Hepatocyte (in vitro differentiated cells): ENCODE measurements around the gene BUB1B. TPM values are rescaled to one million over a fixed set of nuclear protein-coding genes. Genes with fewer than 3 reads are reported as not detected.

ENCODE experiments used
- DNase-seq: peaks from one replicate; pipeline ENCODE4 v3.0.0-alpha.2; 2016; ENCODE audit warnings: low spot score
- H2AFZ ChIP-seq: fragments of 200-600 bp; sonication (generic); 2 replicates; pipeline ENCODE4 v1.6.0; 2016; ENCODE audit warnings: antibody characterized with exemption, mild to moderate bottlenecking
- H3K27ac ChIP-seq: fragments of 200-600 bp; sonication (generic); 2 replicates; pipeline ENCODE4 v1.5.1; 2016; ENCODE audit warnings: mild to moderate bottlenecking
- H3K27me3 ChIP-seq: fragments of 200-600 bp; sonication (generic); 2 replicates; pipeline ENCODE4 v1.6.1; 2016
- H3K36me3 ChIP-seq: fragments of 200-600 bp; sonication (generic); replicated peaks from 2 replicates; pipeline ENCODE4 v1.5.1; 2016; ENCODE audit warnings: low read depth; ENCODE audit not compliant: insufficient read depth
- H3K4me1 ChIP-seq: fragments of 200-600 bp; sonication (generic); 2 replicates; pipeline ENCODE4 v1.5.1; 2016; ENCODE audit warnings: mild to moderate bottlenecking, moderate library complexity; ENCODE audit not compliant: insufficient read depth
- H3K4me2 ChIP-seq: fragments of 200-600 bp; sonication (generic); 2 replicates; pipeline ENCODE4 v1.6.0; 2016
- H3K4me3 ChIP-seq: fragments of 200-600 bp; sonication (generic); 2 replicates; pipeline ENCODE4 v1.5.1; 2016; ENCODE audit warnings: mild to moderate bottlenecking
- H3K79me2 ChIP-seq: fragments of 200-600 bp; sonication (generic); 2 replicates; pipeline ENCODE4 v1.6.0; 2017; ENCODE audit warnings: mild to moderate bottlenecking
- H3K9me2 ChIP-seq: fragments of 200-600 bp; sonication (generic); replicated peaks from 2 replicates; pipeline ENCODE4 v1.6.0; 2017; ENCODE audit warnings: mild to moderate bottlenecking; ENCODE audit not compliant: insufficient read depth
- H3K9me3 ChIP-seq: fragments of 200-600 bp; sonication (generic); 2 replicates; pipeline ENCODE4 v1.5.1; 2016; ENCODE audit warnings: low read depth, mild to moderate bottlenecking
- H4K20me1 ChIP-seq: fragments of 200-600 bp; sonication (generic); 2 replicates; pipeline ENCODE4 v1.6.0; 2016; ENCODE audit warnings: mild to moderate bottlenecking; ENCODE audit not compliant: insufficient read depth, poor library complexity, severe bottlenecking
- EZH2 ChIP-seq: fragments of 200-600 bp; sonication (generic); IDR thresholded peaks from 2 replicates; pipeline ENCODE4 v1.6.1; 2016; ENCODE audit warnings: antibody characterized with exemption, mild to moderate bottlenecking, borderline replicate concordance
- EZH2phosphoT487 ChIP-seq: fragments of 200-600 bp; sonication (generic); IDR thresholded peaks from one replicate; pipeline ENCODE4 v1.6.1; 2018; ENCODE audit warnings: antibody characterized with exemption, mild to moderate bottlenecking, low read depth, moderate library complexity; ENCODE audit not compliant: unreplicated experiment, severe bottlenecking
- WGBS: methylation state at CpG from one replicate; pipeline ENCODE4 v1.1.6; 2016; ENCODE audit warnings: low lambda C conversion rate; ENCODE audit errors: missing lambda C conversion rate; 5-methylcytosine and 5-hydroxymethylcytosine counted together
- polyA plus RNA-seq: library from polyadenylated mRNA; unstranded; fragments of >200 nt; fragmentation: Nextera tagmentation; extraction: Ambion mirVana; gene quantifications from 2 replicates; pipeline ENCODE4 v1.2.1, GENCODE V29; 2016
- total RNA-seq: library from RNA; depleted of rRNA; stranded (reverse); fragments of >200 nt; gene quantifications from 2 replicates; pipeline ENCODE4 v1.2.3, GENCODE V29; 2014
- TF ChIP-seq, protein P1 (sequence below): fragments of 200-600 bp; sonication (generic); IDR thresholded peaks from 2 replicates; pipeline ENCODE4 v1.5.1; 2016; ENCODE audit warnings: antibody characterized with exemption, mild to moderate bottlenecking; ENCODE audit not compliant: poor library complexity

Gene BUB1B
- total and polyA plus RNA-seq, 2 experiments from 2014 or later, result 5.3 to 11.9 TPM

DNA sequence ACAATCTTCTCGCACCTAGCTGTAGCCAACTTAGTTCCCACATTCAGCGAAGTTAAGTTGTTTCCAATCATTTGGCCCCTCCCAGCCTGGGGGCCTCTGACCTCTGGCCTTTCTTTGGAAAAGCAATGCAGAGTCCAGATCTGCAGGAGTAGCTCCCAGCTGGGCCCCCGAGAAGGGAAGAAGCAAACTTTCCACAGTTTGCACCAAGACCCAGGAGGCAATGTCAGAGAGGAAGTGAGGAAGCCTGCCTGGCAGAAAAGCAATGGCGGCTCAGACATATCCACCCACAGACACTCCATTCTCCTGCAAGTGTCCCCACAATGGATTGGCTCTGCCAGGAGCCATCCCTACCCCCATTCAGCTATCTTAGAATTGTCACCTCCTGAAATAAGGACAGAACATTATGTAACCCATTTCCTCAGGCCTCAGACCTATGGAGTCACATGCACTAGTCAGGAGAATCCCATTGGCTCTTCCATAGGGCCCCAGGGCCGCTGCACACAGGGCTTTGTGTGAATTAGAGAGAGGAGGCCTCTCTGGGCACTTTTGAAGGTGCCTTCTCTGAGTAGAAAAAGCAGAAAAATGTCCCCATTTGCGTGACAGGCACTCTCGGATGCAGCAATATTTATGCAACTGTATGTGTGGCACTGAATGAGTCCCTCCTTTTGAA, 3.0 kb upstream of the BUB1B start:
- H3K27ac ChIP-seq, result no peak overlapping the region
- H3K27me3 ChIP-seq, result no peaks in the 10 kb centered on the region
- H3K4me3 ChIP-seq, result no peak overlapping the region
- H3K9me3 ChIP-seq, result no peaks in the 10 kb centered on the region
- H3K36me3 ChIP-seq, result no peaks in the 10 kb centered on the region
- H4K20me1 ChIP-seq, result no peaks in the 10 kb centered on the region
- no peak for TF ChIP-seq EZH2phosphoT487
- TF ChIP-seq, protein P1, sequence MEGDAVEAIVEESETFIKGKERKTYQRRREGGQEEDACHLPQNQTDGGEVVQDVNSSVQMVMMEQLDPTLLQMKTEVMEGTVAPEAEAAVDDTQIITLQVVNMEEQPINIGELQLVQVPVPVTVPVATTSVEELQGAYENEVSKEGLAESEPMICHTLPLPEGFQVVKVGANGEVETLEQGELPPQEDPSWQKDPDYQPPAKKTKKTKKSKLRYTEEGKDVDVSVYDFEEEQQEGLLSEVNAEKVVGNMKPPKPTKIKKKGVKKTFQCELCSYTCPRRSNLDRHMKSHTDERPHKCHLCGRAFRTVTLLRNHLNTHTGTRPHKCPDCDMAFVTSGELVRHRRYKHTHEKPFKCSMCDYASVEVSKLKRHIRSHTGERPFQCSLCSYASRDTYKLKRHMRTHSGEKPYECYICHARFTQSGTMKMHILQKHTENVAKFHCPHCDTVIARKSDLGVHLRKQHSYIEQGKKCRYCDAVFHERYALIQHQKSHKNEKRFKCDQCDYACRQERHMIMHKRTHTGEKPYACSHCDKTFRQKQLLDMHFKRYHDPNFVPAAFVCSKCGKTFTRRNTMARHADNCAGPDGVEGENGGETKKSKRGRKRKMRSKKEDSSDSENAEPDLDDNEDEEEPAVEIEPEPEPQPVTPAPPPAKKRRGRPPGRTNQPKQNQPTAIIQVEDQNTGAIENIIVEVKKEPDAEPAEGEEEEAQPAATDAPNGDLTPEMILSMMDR, result no peak
- TF ChIP-seq EZH2, result no peak
- H3K4me2 ChIP-seq, result no peak overlapping the region
- no peak overlapping the region for H2AFZ ChIP-seq
- peaks cover 19% of the 10 kb centered on the region for H3K79me2 ChIP-seq
- H3K9me2 ChIP-seq, result no peaks in the 10 kb centered on the region
- 86% methylated on average over 7 of the region's 7 CpGs for WGBS
- DNase-seq, result no peak
- H3K4me1 ChIP-seq, result peaks cover 8% of the 10 kb centered on the region

DNA sequence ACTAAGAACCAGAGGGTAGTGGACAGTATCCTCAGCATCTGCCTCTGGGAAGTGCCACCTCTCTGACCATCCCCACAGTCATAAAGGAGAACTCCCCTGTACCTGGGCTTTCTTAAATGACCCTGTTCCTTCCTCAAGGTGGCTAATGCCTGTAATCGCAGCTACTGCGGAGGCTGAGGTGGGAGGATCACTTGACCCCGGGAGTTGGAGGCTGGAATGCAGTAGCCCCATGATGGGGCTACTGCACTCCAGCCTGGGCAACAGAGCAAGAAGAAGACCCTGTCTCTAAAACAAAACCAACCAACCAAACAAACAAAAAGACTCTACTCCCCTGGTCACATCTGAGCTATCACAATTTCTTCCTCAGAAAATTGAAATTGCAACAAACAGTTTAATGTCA, 848 bp upstream of the BUB1B start:
- no peaks in the 10 kb centered on the region for H3K9me3 ChIP-seq
- H3K9me2 ChIP-seq, result no peaks in the 10 kb centered on the region
- no peaks in the 10 kb centered on the region for H3K27me3 ChIP-seq
- H3K79me2 ChIP-seq, result peaks cover 39% of the 10 kb centered on the region
- no peak overlapping the region for H3K4me3 ChIP-seq
- no peaks in the 10 kb centered on the region for H4K20me1 ChIP-seq
- TF ChIP-seq EZH2phosphoT487, result no peak
- TF ChIP-seq, protein P1, result no peak
- no peak for TF ChIP-seq EZH2
- no peak for DNase-seq
- no peak overlapping the region for H3K4me2 ChIP-seq
- WGBS, result 95% methylated on average over 3 of the region's 3 CpGs
- H3K4me1 ChIP-seq, result peaks cover 8% of the 10 kb centered on the region
- H2AFZ ChIP-seq, result peak overlapping the region; percentile 91
- no peaks in the 10 kb centered on the region for H3K36me3 ChIP-seq
- H3K27ac ChIP-seq, result no peak overlapping the region

DNA sequence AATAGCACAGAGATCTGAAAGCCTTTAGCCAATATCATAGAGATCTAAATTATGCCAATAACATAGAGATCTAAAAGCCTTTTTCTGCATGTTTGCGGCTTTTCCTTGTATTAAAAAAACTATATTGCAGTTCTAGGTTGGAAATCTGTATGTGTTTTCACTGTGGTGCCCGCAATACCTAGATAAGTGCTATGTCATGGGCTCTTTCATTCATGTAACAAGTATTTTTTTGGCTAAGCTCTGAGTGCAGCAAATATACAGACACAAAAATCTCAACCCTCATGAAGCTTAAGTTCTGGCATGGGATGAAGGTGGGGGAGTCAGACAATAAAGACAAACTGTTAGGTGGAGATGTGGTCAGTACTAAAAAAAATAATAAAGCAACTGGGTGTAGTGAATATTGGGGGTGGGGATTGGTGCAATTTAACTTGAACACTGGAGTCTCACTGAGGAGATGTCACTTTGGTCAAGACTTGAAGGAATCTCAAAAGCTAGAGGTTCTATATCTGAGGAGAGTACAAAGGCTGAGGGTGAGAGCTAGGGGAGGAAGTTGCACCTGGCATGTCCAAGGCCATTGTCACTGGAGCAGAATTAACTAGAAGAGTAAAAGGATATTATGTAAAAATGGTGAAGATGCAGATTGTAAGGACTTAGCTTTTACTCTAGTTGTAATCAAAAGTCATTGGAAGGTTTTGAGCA, 973 bp downstream of the BUB1B start:
- WGBS, result 0% methylated on average over 2 of the region's 2 CpGs
- TF ChIP-seq EZH2phosphoT487, result no peak
- no peak overlapping the region for H3K27ac ChIP-seq
- no peaks in the 10 kb centered on the region for H3K36me3 ChIP-seq
- H4K20me1 ChIP-seq, result no peaks in the 10 kb centered on the region
- no peaks in the 10 kb centered on the region for H3K27me3 ChIP-seq
- H2AFZ ChIP-seq, result peak overlapping the region; percentile 74
- H3K79me2 ChIP-seq, result peaks cover 41% of the 10 kb centered on the region
- H3K9me3 ChIP-seq, result no peaks in the 10 kb centered on the region
- H3K9me2 ChIP-seq, result no peaks in the 10 kb centered on the region
- H3K4me3 ChIP-seq, result peak overlapping the region; percentile 79
- DNase-seq, result no peak
- peaks cover 8% of the 10 kb centered on the region for H3K4me1 ChIP-seq
- peak overlapping the region; percentile 88 for H3K4me2 ChIP-seq

DNA sequence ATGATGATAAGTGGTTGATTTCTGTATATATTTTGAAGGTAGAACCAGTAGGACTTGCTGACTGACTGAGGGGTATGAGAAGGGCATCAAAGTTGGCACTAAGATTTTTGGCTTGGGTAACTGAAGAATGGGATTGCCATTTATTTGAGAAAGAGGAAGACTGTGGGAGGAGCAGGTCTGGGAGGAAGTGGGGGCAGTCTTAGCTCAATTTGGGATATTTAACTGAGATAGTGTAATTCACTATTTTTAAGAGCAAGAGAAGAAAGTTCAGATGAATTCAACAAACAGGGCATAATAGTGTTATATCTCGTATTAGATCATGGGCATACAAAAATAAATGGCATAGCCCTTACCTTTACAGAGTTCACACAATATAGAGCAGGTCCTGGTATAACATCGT, 1.7 kb downstream of the BUB1B start:
- WGBS, result 95% methylated on average over 2 of the region's 2 CpGs

More for the DNA sequence above, 1.7 kb downstream of the BUB1B start:
- DNase-seq, result no peak
- no peaks in the 10 kb centered on the region for H4K20me1 ChIP-seq
- TF ChIP-seq EZH2 (no peak), EZH2phosphoT487 (no peak)
- TF ChIP-seq, protein P1, result no peak
- peaks cover 41% of the 10 kb centered on the region for H3K79me2 ChIP-seq
- H3K4me2 ChIP-seq, result peak overlapping the region; percentile 88
- no peaks in the 10 kb centered on the region for H3K27me3 ChIP-seq
- H3K9me2 ChIP-seq, result no peaks in the 10 kb centered on the region
- peaks cover 8% of the 10 kb centered on the region for H3K4me1 ChIP-seq
- no peaks in the 10 kb centered on the region for H3K36me3 ChIP-seq
- H3K4me3 ChIP-seq, result no peak overlapping the region
- no peak overlapping the region for H3K27ac ChIP-seq
- H3K9me3 ChIP-seq, result no peaks in the 10 kb centered on the region
- H2AFZ ChIP-seq, result no peak overlapping the region
